Dermis blood vessel endothelial cell (primary cell): ENCODE data around the gene ENO1. TPM values are rescaled to one million over a fixed set of nuclear protein-coding genes. Genes with fewer than 3 reads are reported as not detected.

Source experiments
- total RNA-seq: library from RNA; depleted of rRNA; stranded (reverse); fragments of >200 nt; gene quantifications from 2 replicates; pipeline ENCODE4 v1.2.3, GENCODE V29; 2014

Gene ENO1
- total RNA-seq, 1 donor from 2014 or later: 1,154 TPM

Other genes with a start within 250 kb of the ENO1 start
- 50.7 and 70.7 TPM in 2 replicates for gene RERE, start 61.0 kb downstream of the ENO1 start, total RNA-seq
- not detected in 2 replicates for gene CA6, start 67.2 kb upstream of the ENO1 start, total RNA-seq
- 0.17 TPM in 1 of 2 replicates, not detected in the other for gene SLC2A7, start 147.7 kb upstream of the ENO1 start, total RNA-seq
- gene SLC2A5, start 190.9 kb upstream of the ENO1 start, total RNA-seq: 0.34 TPM in 1 of 2 replicates, not detected in the other